ENCODE measurements around the gene CRIM1. TPM values are rescaled to one million over a fixed set of nuclear protein-coding genes. Genes with fewer than 3 reads are reported as not detected.

The CRIM1 gene
- total RNA-seq, 2 donors from 2014 or later = 217 to 465 TPM

DNA sequence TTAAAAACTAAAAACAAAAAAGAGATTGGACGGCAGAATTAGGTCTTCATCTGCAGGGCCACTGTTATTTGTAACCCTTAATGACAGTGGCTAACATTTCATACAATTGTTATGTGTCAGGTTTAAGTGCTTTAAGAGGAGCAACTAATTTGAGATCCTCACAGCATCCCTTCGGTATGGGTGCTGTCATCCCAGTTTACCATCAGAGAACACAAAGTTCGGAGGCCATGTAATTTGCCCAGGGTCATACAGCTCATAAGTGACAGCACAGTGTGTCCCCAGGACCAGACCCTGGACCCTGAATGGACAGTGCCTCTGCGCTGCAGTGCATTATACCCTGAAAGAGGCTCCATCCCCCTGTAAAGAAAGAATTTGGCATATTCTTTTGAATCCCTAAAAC lies 127.7 kb downstream of the CRIM1 start:
- Histone ChIP-seq H3K36me3 (peaks cover 16% of the 10 kb centered on the region), H3K27me3 (replicated peaks; ENCODE audit: insufficient read depth) (no peaks in the 10 kb centered on the region), H3K27ac (peak overlapping the region; percentile 68 to 87), H3K4me1 (ENCODE audit: control insufficient read depth in 1 of 2, low read depth in 2 of 2) (peaks cover 38 to 75% of the 10 kb centered on the region in 2 donors), H3K9me3 (no peaks in the 10 kb centered on the region), H3K4me3 (no peak overlapping the region)
- DNase-seq (ENCODE audit: low spot score) (no peak), ATAC-seq (ENCODE audit: insufficient number of reproducible peaks, low FRiP score, low read depth) (no peak)
- TF ChIP-seq, protein P1, sequence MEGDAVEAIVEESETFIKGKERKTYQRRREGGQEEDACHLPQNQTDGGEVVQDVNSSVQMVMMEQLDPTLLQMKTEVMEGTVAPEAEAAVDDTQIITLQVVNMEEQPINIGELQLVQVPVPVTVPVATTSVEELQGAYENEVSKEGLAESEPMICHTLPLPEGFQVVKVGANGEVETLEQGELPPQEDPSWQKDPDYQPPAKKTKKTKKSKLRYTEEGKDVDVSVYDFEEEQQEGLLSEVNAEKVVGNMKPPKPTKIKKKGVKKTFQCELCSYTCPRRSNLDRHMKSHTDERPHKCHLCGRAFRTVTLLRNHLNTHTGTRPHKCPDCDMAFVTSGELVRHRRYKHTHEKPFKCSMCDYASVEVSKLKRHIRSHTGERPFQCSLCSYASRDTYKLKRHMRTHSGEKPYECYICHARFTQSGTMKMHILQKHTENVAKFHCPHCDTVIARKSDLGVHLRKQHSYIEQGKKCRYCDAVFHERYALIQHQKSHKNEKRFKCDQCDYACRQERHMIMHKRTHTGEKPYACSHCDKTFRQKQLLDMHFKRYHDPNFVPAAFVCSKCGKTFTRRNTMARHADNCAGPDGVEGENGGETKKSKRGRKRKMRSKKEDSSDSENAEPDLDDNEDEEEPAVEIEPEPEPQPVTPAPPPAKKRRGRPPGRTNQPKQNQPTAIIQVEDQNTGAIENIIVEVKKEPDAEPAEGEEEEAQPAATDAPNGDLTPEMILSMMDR (IDR thresholded peaks at IDR 0.05) = no peak

DNA sequence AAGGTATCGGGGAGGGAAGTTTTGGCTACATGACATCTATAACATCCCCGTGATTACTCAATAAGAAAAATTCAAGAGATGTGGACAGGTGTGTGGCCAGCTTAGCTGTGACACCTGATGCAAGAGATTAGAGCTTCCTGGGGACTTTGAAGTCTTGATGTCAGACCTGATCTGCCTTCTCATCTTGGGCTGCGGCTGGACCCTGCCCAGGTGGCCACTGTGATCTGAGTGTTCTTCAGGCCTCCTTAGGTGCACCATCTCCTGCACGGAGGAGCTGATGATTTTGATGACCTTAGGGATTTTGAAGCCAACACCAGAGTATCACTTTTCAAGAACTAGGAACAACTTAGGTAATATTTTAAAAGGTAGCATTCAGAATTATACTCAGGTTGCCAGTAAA lies 128.9 kb downstream of the CRIM1 start:
- Histone ChIP-seq H3K27me3 (replicated peaks; ENCODE audit: insufficient read depth) (no peaks in the 10 kb centered on the region), H3K4me3 (no peak overlapping the region), H3K9me3 (no peaks in the 10 kb centered on the region), H3K4me1 (ENCODE audit: control insufficient read depth in 1 of 2, low read depth in 2 of 2) (peaks cover 36 to 78% of the 10 kb centered on the region in 2 donors), H3K36me3 (peaks cover 11% of the 10 kb centered on the region), H3K27ac (peak overlapping the region; percentile 68 to 87)
- no peak for ATAC-seq (ENCODE audit: insufficient number of reproducible peaks, low FRiP score, low read depth)
- no peak for DNase-seq (ENCODE audit: low spot score)
- TF ChIP-seq, protein P1 (IDR thresholded peaks at IDR 0.05) = no peak

DNA sequence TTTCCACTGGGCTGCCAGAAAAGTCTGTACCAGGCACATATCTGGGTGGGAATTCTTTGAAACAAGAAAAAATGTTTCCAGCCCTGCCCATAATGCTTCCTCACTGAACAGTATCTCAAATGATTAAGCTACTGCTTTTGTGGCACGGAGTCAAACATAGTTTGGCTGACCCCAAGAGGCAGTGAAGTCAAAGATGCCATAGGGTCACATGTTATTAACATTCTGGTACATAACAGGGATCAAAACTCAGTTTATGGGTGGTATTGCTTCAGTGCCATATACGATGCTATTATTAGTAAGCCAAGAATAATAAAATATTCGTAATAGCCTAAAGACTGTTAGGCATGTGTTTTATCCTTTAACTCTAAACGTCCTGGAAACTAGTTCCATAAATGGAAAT lies 129.9 kb downstream of the CRIM1 start:
- TF ChIP-seq, protein P1 (IDR thresholded peaks at IDR 0.05) = no peak
- ATAC-seq (ENCODE audit: insufficient number of reproducible peaks, low FRiP score, low read depth) = no peak
- Histone ChIP-seq H3K4me3 (peak overlapping the region; percentile 16), H3K4me1 (ENCODE audit: control insufficient read depth in 1 of 2, low read depth in 2 of 2) (peaks cover 39 to 86% of the 10 kb centered on the region in 2 donors), H3K9me3 (no peaks in the 10 kb centered on the region), H3K27ac (peak overlapping the region; percentile 68 to 87), H3K27me3 (replicated peaks; ENCODE audit: insufficient read depth) (no peaks in the 10 kb centered on the region), H3K36me3 (peaks cover 2% of the 10 kb centered on the region)
- DNase-seq (ENCODE audit: low spot score) = no peak

DNA sequence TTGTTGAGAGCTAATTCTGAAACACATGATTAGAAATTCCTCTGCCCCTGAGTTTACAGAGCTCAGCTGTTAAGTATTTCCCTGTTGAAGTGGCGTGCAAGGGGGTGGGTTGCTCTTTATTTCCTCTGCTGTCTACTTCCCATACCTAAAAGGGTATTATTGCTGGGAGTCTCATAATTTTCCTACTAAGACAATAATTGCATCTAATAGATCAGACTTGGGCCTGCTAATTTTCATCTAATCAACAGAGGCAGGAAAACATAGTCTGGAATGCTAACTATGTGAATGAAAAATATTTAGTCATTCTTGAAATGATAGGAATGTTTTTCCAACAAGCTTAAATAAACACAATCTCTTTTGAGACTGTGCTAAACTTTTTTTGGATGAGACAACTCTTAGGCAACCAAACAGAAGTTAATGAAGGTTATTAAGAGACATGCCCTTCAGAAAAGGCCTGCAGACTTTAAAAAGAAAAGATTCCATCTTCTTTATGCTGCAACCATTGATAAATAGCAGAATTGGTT lies 131.0 kb downstream of the CRIM1 start:
- ATAC-seq (ENCODE audit: insufficient number of reproducible peaks, low FRiP score, low read depth) (peak; percentile 61), DNase-seq (ENCODE audit: low spot score) (no peak)
- H3K9me3 ChIP-seq = no peaks in the 10 kb centered on the region
- no peaks in the 10 kb centered on the region for H3K36me3 ChIP-seq
- H3K27me3 ChIP-seq (replicated peaks; ENCODE audit: insufficient read depth) = no peaks in the 10 kb centered on the region
- peak overlapping the region; percentile 68 to 87 for H3K27ac ChIP-seq
- peak overlapping the region; percentile 16 for H3K4me3 ChIP-seq
- H3K4me1 ChIP-seq (ENCODE audit: control insufficient read depth in 1 of 2, low read depth in 2 of 2) = peaks cover 40 to 97% of the 10 kb centered on the region in 2 donors
- TF ChIP-seq, protein P1 (IDR thresholded peaks at IDR 0.05) = no peak

DNA sequence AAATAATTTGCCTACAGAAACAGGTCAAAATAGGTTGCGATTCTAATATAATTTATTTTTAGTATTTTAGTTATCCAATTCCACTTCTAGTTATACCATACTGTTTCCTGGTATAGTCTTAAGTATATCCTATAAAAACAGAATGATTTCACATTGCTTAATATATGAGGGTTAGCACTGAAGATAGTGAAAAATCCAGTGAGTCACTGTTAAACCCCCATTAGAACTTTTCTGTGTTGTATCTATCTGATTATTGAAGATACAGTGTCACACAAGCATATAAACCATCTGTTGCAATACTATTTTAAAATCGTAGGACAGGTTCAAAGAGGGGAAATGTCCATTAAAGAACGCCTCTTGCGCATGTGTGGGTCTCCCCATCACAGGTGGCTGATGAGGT lies 132.4 kb downstream of the CRIM1 start:
- no peak overlapping the region for H3K4me3 ChIP-seq
- no peaks in the 10 kb centered on the region for H3K36me3 ChIP-seq
- TF ChIP-seq, protein P1 (IDR thresholded peaks at IDR 0.05) = no peak
- H3K27ac ChIP-seq = peak overlapping the region; percentile 68 to 87
- H3K9me3 ChIP-seq = no peaks in the 10 kb centered on the region
- ATAC-seq (ENCODE audit: insufficient number of reproducible peaks, low FRiP score, low read depth) (no peak), DNase-seq (ENCODE audit: low spot score) (no peak)
- no peaks in the 10 kb centered on the region for H3K27me3 ChIP-seq (replicated peaks; ENCODE audit: insufficient read depth)
- H3K4me1 ChIP-seq (ENCODE audit: control insufficient read depth in 1 of 2, low read depth in 2 of 2) = peaks cover 53 to 96% of the 10 kb centered on the region in 2 donors

Measured in thoracic aorta (tissue), 2 donors.